Suprapubic skin (tissue), 4 donors: ENCODE results near the gene TIMM44. TPM values are rescaled to one million over a fixed set of nuclear protein-coding genes. Genes with fewer than 3 reads are reported as not detected.
A peak's percentile ranks its signal among the peaks of the same experiment; 100 is the strongest.

Experiments
- DNase-seq, 2 donors: peaks; one replicate each; pipeline ENCODE4 v3.0.0-alpha.2; 2019; ENCODE audit warnings: low spot score in 2 of 2
- H3K27ac ChIP-seq: fragments of 200-600 bp; sonication (generic); one replicate; pipeline ENCODE4 v1.5.1; 2019
- H3K27me3 ChIP-seq: fragments of 200-600 bp; sonication (generic); one replicate; pipeline ENCODE4 v1.5.1; 2019
- H3K36me3 ChIP-seq: fragments of 200-600 bp; sonication (generic); one replicate; pipeline ENCODE4 v1.5.1; 2019
- H3K4me1 ChIP-seq: fragments of 200-600 bp; sonication (generic); one replicate; pipeline ENCODE4 v1.5.1; 2019
- H3K4me3 ChIP-seq: fragments of 200-600 bp; sonication (generic); one replicate; pipeline ENCODE4 v1.5.1; 2019; ENCODE audit warnings: mild to moderate bottlenecking
- H3K9me3 ChIP-seq: fragments of 200-600 bp; sonication (generic); one replicate; pipeline ENCODE4 v1.5.1; 2019
- EP300 ChIP-seq: sonication (generic); formaldehyde crosslinking; IDR thresholded peaks from one replicate; pipeline ENCODE4 v1.6.1; 2017; ENCODE audit warnings: antibody characterized with exemption
- POLR2A ChIP-seq, 2 donors: fragments of 450-650 bp; IDR thresholded peaks; one replicate each; pipeline ENCODE4 v1.6.1; 2017; ENCODE audit warnings: antibody characterized with exemption in 2 of 2, mild to moderate bottlenecking in 2 of 2, moderate library complexity in 2 of 2
- POLR2AphosphoS5 ChIP-seq, 3 donors: sonication (generic); formaldehyde crosslinking; IDR thresholded peaks; one replicate each; pipeline ENCODE4 v1.6.1; 2017; ENCODE audit warnings: antibody characterized with exemption in 3 of 3
- WGBS: methylation state at CpG from one replicate; pipeline ENCODE4 v1.1.5; 2018; 5-methylcytosine and 5-hydroxymethylcytosine counted together
- total RNA-seq, 4 donors: library from RNA; depleted of rRNA; stranded (reverse); fragments of >200 nt; gene quantifications; one replicate each; pipeline ENCODE4 v1.1.0, GENCODE V29; 2016
- TF ChIP-seq, protein P1 (sequence below), 2 donors: fragments of 200-600 bp in 1 of 2; fragments of 450-650 bp in 1 of 2; sonication (generic) in 1 of 2; IDR thresholded peaks; one replicate each; pipeline ENCODE4 v1.5.1; 2016 to 2019; ENCODE audit warnings: antibody characterized with exemption in 2 of 2, mild to moderate bottlenecking in 1 of 2, moderate library complexity in 1 of 2

TIMM44 gene
- total RNA-seq, 4 donors from 2014 or later, result 34.6 to 85.1 (median 54.5) TPM

DNA sequence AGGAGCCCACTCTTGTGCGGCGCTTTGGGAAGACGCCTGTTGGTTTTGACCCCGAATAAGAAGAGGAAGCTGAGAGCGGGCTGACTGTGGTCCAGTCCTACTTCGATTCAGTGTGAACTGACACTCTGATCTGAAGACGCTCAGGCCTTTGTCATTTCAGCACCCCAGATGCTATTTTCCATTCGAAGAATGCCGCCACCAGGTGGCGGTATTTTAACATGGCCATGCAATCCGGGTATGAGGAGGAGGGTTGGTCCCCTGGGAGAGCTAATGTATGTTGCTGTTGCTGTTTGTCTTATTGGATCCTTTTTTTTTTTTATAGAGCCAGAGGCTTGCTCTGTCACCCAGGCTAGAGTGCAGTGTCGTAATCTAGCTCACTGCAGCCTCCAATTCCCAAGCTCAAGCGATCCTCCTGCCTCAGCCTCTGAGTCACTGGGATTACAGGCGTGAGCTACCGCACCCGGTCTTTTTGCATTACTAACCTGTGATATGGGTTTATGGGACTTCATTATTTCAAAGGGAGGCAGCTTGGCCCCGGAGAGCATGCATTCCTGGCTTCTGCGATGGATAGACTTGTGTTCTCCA is 803 bp upstream of the TIMM44 start:
- Histone ChIP-seq H3K36me3 (peaks cover 18% of the 10 kb centered on the region), H3K27me3 (no peaks in the 10 kb centered on the region), H3K9me3 (no peaks in the 10 kb centered on the region), H3K27ac (peak overlapping the region; percentile 90), H3K4me3 (peak overlapping the region; percentile 81), H3K4me1 (peaks cover 24% of the 10 kb centered on the region)
- TF ChIP-seq POLR2A (IDR thresholded peaks at IDR 0.05), result no peak
- TF ChIP-seq, protein P1, sequence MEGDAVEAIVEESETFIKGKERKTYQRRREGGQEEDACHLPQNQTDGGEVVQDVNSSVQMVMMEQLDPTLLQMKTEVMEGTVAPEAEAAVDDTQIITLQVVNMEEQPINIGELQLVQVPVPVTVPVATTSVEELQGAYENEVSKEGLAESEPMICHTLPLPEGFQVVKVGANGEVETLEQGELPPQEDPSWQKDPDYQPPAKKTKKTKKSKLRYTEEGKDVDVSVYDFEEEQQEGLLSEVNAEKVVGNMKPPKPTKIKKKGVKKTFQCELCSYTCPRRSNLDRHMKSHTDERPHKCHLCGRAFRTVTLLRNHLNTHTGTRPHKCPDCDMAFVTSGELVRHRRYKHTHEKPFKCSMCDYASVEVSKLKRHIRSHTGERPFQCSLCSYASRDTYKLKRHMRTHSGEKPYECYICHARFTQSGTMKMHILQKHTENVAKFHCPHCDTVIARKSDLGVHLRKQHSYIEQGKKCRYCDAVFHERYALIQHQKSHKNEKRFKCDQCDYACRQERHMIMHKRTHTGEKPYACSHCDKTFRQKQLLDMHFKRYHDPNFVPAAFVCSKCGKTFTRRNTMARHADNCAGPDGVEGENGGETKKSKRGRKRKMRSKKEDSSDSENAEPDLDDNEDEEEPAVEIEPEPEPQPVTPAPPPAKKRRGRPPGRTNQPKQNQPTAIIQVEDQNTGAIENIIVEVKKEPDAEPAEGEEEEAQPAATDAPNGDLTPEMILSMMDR (IDR thresholded peaks at IDR 0.05), result peak; percentile 69 to 79
- 26% methylated on average over 17 of the region's 18 CpGs for WGBS
- DNase-seq, result peak in 1 of 2 donors; percentile 91

DNA sequence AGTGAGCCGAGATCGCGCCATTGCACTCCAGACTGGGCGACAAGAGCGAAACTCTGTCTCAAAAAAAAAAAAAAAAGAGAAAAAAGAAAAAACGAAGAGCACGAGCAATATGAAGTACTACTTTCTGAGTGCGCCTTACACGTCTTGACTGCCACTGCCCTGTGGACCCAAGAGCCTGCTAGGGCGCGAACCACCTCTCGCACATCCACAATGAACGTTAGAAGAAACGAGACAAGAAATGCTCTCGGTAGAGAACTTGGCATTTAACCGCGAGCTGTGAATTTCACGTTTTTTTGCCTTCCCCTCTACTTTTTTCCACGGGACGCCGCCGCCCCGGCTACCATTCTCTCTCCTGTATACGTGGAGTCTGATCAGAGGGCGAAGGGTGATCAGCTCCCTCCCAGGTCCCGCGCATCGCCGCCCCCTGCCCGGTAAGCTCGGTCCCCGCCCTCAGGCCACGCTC is 454 bp downstream of the TIMM44 start:
- Histone ChIP-seq H3K9me3 (no peaks in the 10 kb centered on the region), H3K4me1 (peaks cover 24% of the 10 kb centered on the region), H3K4me3 (peak overlapping the region; percentile 81), H3K36me3 (peaks cover 30% of the 10 kb centered on the region), H3K27me3 (no peaks in the 10 kb centered on the region), H3K27ac (peak overlapping the region; percentile 95)
- WGBS, result 4% methylated on average over 33 of the region's 33 CpGs
- TF ChIP-seq EP300, result no peak
- no peak for TF ChIP-seq POLR2AphosphoS5 (IDR thresholded peaks at IDR 0.05)
- TF ChIP-seq, protein P1 (IDR thresholded peaks at IDR 0.05), result no peak
- TF ChIP-seq POLR2A (IDR thresholded peaks at IDR 0.05), result no peak
- peak in 1 of 2 donors; percentile 80 for DNase-seq

DNA sequence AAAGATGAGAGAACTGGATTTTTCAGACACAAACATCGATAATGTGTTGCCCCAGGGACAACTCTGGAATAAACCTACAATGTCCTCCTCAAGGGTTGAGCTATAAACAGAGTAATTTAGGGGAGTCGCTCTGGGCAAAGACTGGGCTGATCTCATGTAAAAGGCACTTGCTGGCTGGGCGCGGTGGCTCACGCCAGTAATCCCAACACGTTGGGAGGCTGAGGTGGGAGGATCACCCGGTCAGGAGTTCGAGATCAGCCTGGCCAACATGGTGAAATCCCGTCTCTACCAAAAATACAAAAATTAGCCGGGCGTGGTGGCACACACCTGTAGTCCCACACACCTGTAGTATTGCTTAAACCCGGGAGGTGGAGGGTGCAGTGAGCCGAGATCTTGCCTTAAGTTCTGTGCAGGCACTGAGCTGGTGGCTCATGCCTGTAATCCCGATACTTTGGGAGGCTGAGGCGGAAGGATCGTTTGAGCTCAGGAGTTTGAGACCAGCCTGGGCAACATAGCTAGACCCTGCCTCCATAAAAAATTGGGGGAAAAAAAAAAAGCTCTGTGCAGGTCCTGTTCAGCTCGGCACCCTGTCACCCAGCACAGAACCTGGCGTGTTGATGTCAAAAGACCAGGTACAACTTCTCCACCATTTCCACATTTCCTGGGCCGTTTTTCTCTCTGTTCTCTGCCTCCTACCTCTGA is 1.4 kb downstream of the TIMM44 start:
- H3K27me3 ChIP-seq, result no peaks in the 10 kb centered on the region
- WGBS, result 84% methylated on average over 19 of the region's 19 CpGs
- H3K9me3 ChIP-seq, result no peaks in the 10 kb centered on the region
- peak overlapping the region; percentile 81 for H3K4me3 ChIP-seq
- TF ChIP-seq EP300 (no peak), POLR2A (IDR thresholded peaks at IDR 0.05) (no peak)
- H3K27ac ChIP-seq, result no peak overlapping the region
- DNase-seq, result no peak
- H3K4me1 ChIP-seq, result peaks cover 24% of the 10 kb centered on the region
- H3K36me3 ChIP-seq, result peaks cover 39% of the 10 kb centered on the region

DNA sequence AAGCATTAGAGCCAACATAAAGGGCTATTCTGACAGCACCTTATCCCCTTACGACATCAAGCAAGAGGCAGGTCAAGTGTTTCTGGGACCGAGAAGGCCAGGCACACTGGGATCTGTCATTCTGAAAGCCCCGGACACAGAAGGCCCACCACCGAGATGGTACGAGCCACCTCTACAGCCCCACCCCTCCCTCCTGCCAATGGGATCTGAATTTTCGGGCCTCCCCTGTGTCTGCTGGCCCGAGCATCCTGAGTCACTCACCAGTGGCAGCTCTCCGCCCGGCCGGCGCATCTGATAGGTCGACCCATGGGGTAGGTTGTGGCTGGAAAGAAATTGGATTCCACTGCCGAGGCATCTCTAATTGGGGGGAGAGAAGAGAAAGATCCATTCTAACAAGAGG is 2.6 kb downstream of the TIMM44 start:
- peaks cover 24% of the 10 kb centered on the region for H3K4me1 ChIP-seq
- whole genome bisulfite sequencing, result 95% methylated on average over 9 of the region's 13 CpGs
- H3K9me3 ChIP-seq, result no peaks in the 10 kb centered on the region
- TF ChIP-seq EP300 (no peak), POLR2A (IDR thresholded peaks at IDR 0.05) (no peak), POLR2AphosphoS5 (IDR thresholded peaks at IDR 0.05) (no peak)
- TF ChIP-seq, protein P1 (IDR thresholded peaks at IDR 0.05), result no peak
- H3K27ac ChIP-seq, result no peak overlapping the region
- no peak overlapping the region for H3K4me3 ChIP-seq
- no peak for DNase-seq
- peaks cover 51% of the 10 kb centered on the region for H3K36me3 ChIP-seq
- H3K27me3 ChIP-seq, result no peaks in the 10 kb centered on the region

DNA sequence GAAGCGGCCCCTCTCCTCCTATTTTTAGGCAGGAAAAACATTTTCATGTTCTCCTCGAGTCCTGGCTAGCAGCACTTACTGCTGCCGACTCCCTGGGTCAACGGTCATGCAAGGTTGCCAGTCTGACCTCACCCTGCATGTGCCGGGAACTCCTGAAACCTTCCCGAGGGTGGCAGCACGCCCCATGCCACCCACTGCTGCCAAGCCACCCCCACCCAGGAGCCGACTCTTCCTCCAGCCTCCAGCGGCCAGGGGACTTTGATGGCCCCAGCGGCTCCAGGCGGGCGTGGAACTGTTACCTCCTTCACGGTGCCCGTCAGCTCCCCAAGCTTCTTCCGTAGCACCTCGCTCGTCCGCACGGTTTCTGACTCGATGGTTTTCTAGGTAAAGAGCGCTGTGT is 8.7 kb downstream of the TIMM44 start:
- WGBS, result 91% methylated on average over 17 of the region's 21 CpGs
- TF ChIP-seq, protein P1 (IDR thresholded peaks at IDR 0.05), result no peak
- TF ChIP-seq POLR2AphosphoS5 (IDR thresholded peaks at IDR 0.05) (no peak), EP300 (no peak), POLR2A (IDR thresholded peaks at IDR 0.05) (no peak)

More for the DNA sequence above, 8.7 kb downstream of the TIMM44 start:
- Histone ChIP-seq H3K27ac (no peak overlapping the region), H3K27me3 (no peaks in the 10 kb centered on the region), H3K4me3 (no peak overlapping the region), H3K9me3 (no peaks in the 10 kb centered on the region), H3K4me1 (peaks cover 6% of the 10 kb centered on the region), H3K36me3 (peaks cover 95% of the 10 kb centered on the region)
- no peak for DNase-seq
